GM12878 (cell line): ENCODE measurements around the gene LHB. TPM values are rescaled to one million over a fixed set of nuclear protein-coding genes. Genes with fewer than 3 reads are reported as not detected.

Experiments used
- ATAC-seq: fragments of 200-7000 bp; cut with Tn5 transposase; 3 replicates; pipeline ENCODE4 v1.9.1; 2020; ENCODE audit warnings: mild to moderate bottlenecking, moderate library complexity
- BruUV-seq: library from RNA; stranded (reverse); fragments of 400-500 nt; replicated peaks from 2 replicates; lab custom pipeline; 2021; lab: Mats Ljungman, UMichigan
- CTCF ChIA-PET: fragments of 300-600 bp; sonication (Branson Sonifier 250); formaldehyde crosslinking; extraction: SDS; loops from one replicate; lab custom pipeline; 2021; ENCODE audit warnings: inconsistent platforms; lab: Yijun Ruan, JAX
- POLR2A ChIA-PET: fragments of 350-600 bp; formaldehyde crosslinking; extraction: SDS; loops from one replicate; lab custom pipeline; 2021; ENCODE audit warnings: inconsistent platforms; lab: Charles Lee
- RAD21 ChIA-PET: fragments of 300-600 bp; sonication (Branson Sonifier 250); formaldehyde crosslinking; loops from one replicate; lab custom pipeline; 2023; ENCODE audit warnings: antibody characterized with exemption; ENCODE audit not compliant: unreplicated experiment; lab: Charles Lee
- SMC1A ChIA-PET: fragments of 300-600 bp; sonication (Branson Sonifier 250); formaldehyde crosslinking; loops from one replicate; lab custom pipeline; 2023; ENCODE audit not compliant: unreplicated experiment, uncharacterized antibody; lab: Charles Lee
- DNase-seq: peaks from one replicate; pipeline ENCODE4 v3.0.0-alpha.2; 2011; ENCODE audit warnings: low read depth, low spot score
- FAIRE-seq: peaks from 3 replicates; lab custom pipeline; 2011; peaks lifted over from hg19 to GRCh38; lab: Jason Lieb, UNC
- H2AFZ ChIP-seq: 2 replicates; pipeline ENCODE4 v1.6.0; 2011; ENCODE audit warnings: low read depth, low read length, control low read depth; ENCODE audit not compliant: control insufficient read depth
- H3K27ac ChIP-seq: 2 replicates; pipeline ENCODE4 v1.5.1; 2011; ENCODE audit warnings: control low read depth; ENCODE audit not compliant: control insufficient read depth, insufficient read depth
- H3K27me3 ChIP-seq, 2 experiments: replicated peaks in 1 of 2; 2 replicates each; pipeline versions ENCODE4 v1.6.0 to v1.6.1; 2011; ENCODE audit warnings: low read length in 1 of 2; ENCODE audit not compliant: control insufficient read depth in 2 of 2, insufficient read depth in 2 of 2
- H3K36me3 ChIP-seq, 2 experiments: 2 replicates each; pipeline ENCODE4 v1.5.1; 2011; ENCODE audit warnings: low read length in 1 of 2; ENCODE audit not compliant: control insufficient read depth in 2 of 2, insufficient read depth in 2 of 2
- H3K4me1 ChIP-seq: 2 replicates; pipeline ENCODE4 v1.6.1; 2011; ENCODE audit warnings: mild to moderate bottlenecking, low read length, moderate library complexity, mixed read lengths; ENCODE audit not compliant: control insufficient read depth, insufficient read depth
- H3K4me2 ChIP-seq: 2 replicates; pipeline ENCODE4 v1.6.0; 2011; ENCODE audit warnings: control low read depth; ENCODE audit not compliant: control insufficient read depth, insufficient read depth
- H3K4me3 ChIP-seq: fragments of 200-600 bp; sonication (generic); 2 replicates; pipeline ENCODE4 v1.5.1; 2016
- H3K79me2 ChIP-seq: 2 replicates; pipeline ENCODE4 v1.6.0; 2011; ENCODE audit warnings: low read length; ENCODE audit not compliant: control insufficient read depth, insufficient read depth
- H3K9ac ChIP-seq: 2 replicates; pipeline ENCODE4 v1.8.0; 2011; ENCODE audit warnings: low read length, control low read depth, mixed read lengths; ENCODE audit not compliant: control insufficient read depth, insufficient read depth
- H3K9me3 ChIP-seq: replicated peaks from 3 replicates; pipeline ENCODE4 v1.5.1; 2011; ENCODE audit warnings: mild to moderate bottlenecking, low read length; ENCODE audit not compliant: control insufficient read depth, insufficient read depth
- H4K20me1 ChIP-seq: 2 replicates; pipeline ENCODE4 v1.6.0; 2011; ENCODE audit not compliant: control insufficient read depth, insufficient read depth
- BMI1 ChIP-seq: fragments of 450-650 bp; IDR thresholded peaks from 2 replicates; pipeline ENCODE4 v1.6.1; 2016; ENCODE audit warnings: mild to moderate bottlenecking, moderate library complexity, borderline replicate concordance
- CBFB ChIP-seq: IDR thresholded peaks from 2 replicates; pipeline ENCODE4 v1.6.1; 2016; ENCODE audit warnings: antibody characterized with exemption, low read depth
- CHD2 ChIP-seq: IDR thresholded peaks from 2 replicates; pipeline ENCODE4 v1.6.1; 2011; ENCODE audit warnings: low read depth, low read length, improper control_type of control experiment, borderline replicate concordance
- EP300 ChIP-seq, 2 experiments: fragments of 150-350 bp in 1 of 2; IDR thresholded peaks; 2 replicates each; pipeline ENCODE4 v1.6.1; 2011 to 2012; ENCODE audit warnings: low read depth in 2 of 2, low read length in 2 of 2, borderline replicate concordance in 1 of 2, improper control_type of control experiment in 1 of 2, inconsistent platforms in 1 of 2; ENCODE audit not compliant: control insufficient read depth in 1 of 2
- KDM1A ChIP-seq: fragments of 200-600 bp; sonication (generic); IDR thresholded peaks from 2 replicates; pipeline ENCODE4 v1.6.1; 2016; ENCODE audit warnings: borderline replicate concordance
- MLLT1 ChIP-seq: fragments of 450-650 bp; IDR thresholded peaks from 2 replicates; pipeline ENCODE4 v1.6.1; 2016; ENCODE audit warnings: mild to moderate bottlenecking
- NFIC ChIP-seq: IDR thresholded peaks from 2 replicates; pipeline ENCODE4 v1.6.1; 2012; ENCODE audit warnings: low read depth, mild to moderate bottlenecking, inconsistent platforms, low read length, moderate library complexity
- PKNOX1 ChIP-seq: fragments of 450-650 bp; IDR thresholded peaks from 2 replicates; pipeline ENCODE4 v1.6.1; 2016; ENCODE audit warnings: mild to moderate bottlenecking
- POU2F2 ChIP-seq: IDR thresholded peaks from 3 replicates; pipeline ENCODE4 v1.6.1; 2011; ENCODE audit warnings: low read depth, mild to moderate bottlenecking, low read length, borderline replicate concordance
- SKIL ChIP-seq: fragments of 450-650 bp; IDR thresholded peaks from 2 replicates; pipeline ENCODE4 v1.6.1; 2017; ENCODE audit warnings: mild to moderate bottlenecking, low read depth, inconsistent platforms; ENCODE audit not compliant: poor library complexity, severe bottlenecking
- SP1 ChIP-seq: IDR thresholded peaks from one replicate; pipeline ENCODE4 v1.6.1; 2011; ENCODE audit warnings: low read depth, low read length
- SREBF1 ChIP-seq: IDR thresholded peaks from 2 replicates; pipeline ENCODE4 v1.6.1; 2012; ENCODE audit warnings: mild to moderate bottlenecking, low read length
- SUPT20H ChIP-seq: IDR thresholded peaks from 2 replicates; pipeline ENCODE4 v1.6.1; 2011; ENCODE audit warnings: low read depth, mild to moderate bottlenecking, low read length, moderate library complexity, borderline replicate concordance; ENCODE audit not compliant: control insufficient read depth
- SUZ12 ChIP-seq: fragments of 200-600 bp; sonication (generic); IDR thresholded peaks from one replicate; pipeline ENCODE4 v1.6.1; 2018; ENCODE audit warnings: antibody characterized with exemption, mild to moderate bottlenecking; ENCODE audit not compliant: unreplicated experiment
- TAF1 ChIP-seq: IDR thresholded peaks from 2 replicates; pipeline ENCODE4 v1.6.1; 2011; ENCODE audit warnings: mild to moderate bottlenecking, low read depth, low read length, borderline replicate concordance
- TARDBP ChIP-seq: IDR thresholded peaks from 2 replicates; pipeline ENCODE4 v1.6.1; 2016; ENCODE audit warnings: borderline replicate concordance
- TBL1XR1 ChIP-seq: IDR thresholded peaks from 2 replicates; pipeline ENCODE4 v1.6.1; 2012; ENCODE audit warnings: low read depth, low read length, improper control_type of control experiment
- ZBED1 ChIP-seq: IDR thresholded peaks from 2 replicates; pipeline ENCODE4 v1.6.1; 2016; ENCODE audit warnings: borderline replicate concordance
- WGBS: methylation state at CpG from one replicate; pipeline ENCODE4 v1.1.6; 2016; ENCODE audit warnings: low lambda C conversion rate; ENCODE audit not compliant: insufficient replicate concordance, insufficient coverage; ENCODE audit errors: missing lambda C conversion rate; 5-methylcytosine and 5-hydroxymethylcytosine counted together
- in situ Hi-C: fragments of 300-500 bp; cut with MboI; formaldehyde crosslinking; loops from 9 replicates; pipeline ENCODE4 v1.14.3; 2018; ENCODE audit warnings: mixed read lengths
- intact Hi-C: fragments of 100-400 bp; cut with micrococcal nuclease; formaldehyde crosslinking; loops from one replicate; pipeline ENCODE4 v1.14.2; 2022; ENCODE audit not compliant: unreplicated experiment
- polyA plus RNA-seq, 11 experiments: library from polyadenylated mRNA; depleted of rRNA in 4 of 11; unstranded in 6 of 11; stranded (reverse) in 5 of 11; fragments of >200 nt; fragmentation: Nextera tagmentation in 4 of 11; fragmentation: Illumina TruSeq in 1 of 11; extraction: Ambion mirVana in 4 of 11; extraction: Trizol in 1 of 11; gene quantifications; 1 replicate in 1 of 11; 2 replicates in 10 of 11; pipeline versions ENCODE4 v1.2.1 to v1.2.3, GENCODE V29; 2011 to 2016; ENCODE audit warnings: inconsistent platforms in 2 of 11, missing spikeins in 2 of 11, low read depth in 1 of 11
- total RNA-seq, 4 experiments: library from RNA; depleted of rRNA in 3 of 4; stranded (reverse); fragments of >200 nt in 3 of 4; fragmentation: Illumina TruSeq in 1 of 4; extraction: Trizol in 1 of 4; gene quantifications; 2 replicates each; pipeline versions ENCODE4 v1.2.1 to v1.2.3, GENCODE V29; 2013 to 2021

The LHB gene
- total and polyA plus RNA-seq, 10 of the 15 experiments (the other 5 are each of a cell fraction or from before 2014, with no cell fraction given): 0.20 to 0.72 (median 0.46) TPM; not detected in 5

- Histone ChIP-seq H3K9me3 (no peaks in the 10 kb centered on the region), H3K4me1 (peaks cover 40% of the 10 kb centered on the region), H3K9ac (peak overlapping the region; percentile 79), H3K79me2 (peaks cover 33% of the 10 kb centered on the region), H2AFZ (no peak overlapping the region), H3K4me2 (peak overlapping the region; percentile 99), H3K27ac (peak overlapping the region; percentile 62), H3K4me3 (peak overlapping the region; percentile 93), H3K27me3 (no peaks in the 10 kb centered on the region), H4K20me1 (no peaks in the 10 kb centered on the region), H3K36me3 (peaks cover 5 to 34% of the 10 kb centered on the region in 2 experiments)
- CTCF ChIA-PET: interaction anchor here (0.6 to 3.1 kb wide), 17 partner anchors 12 to 375 kb away, joined by 3 to 31 read pairs (median 4); partner anchors contain the start of genes BAX, CA11, GYS1 and HSD17B14
- WGBS: 40% methylated on average over 10 of the region's 10 CpGs
- DNase-seq (no peak), ATAC-seq (no peak), FAIRE-seq (no peak)
- no TSS peak for BruUV-seq
- SMC1A ChIA-PET: interaction anchor here (0.8 to 3.2 kb wide), 16 partner anchors 11 to 178 kb away, joined by 3 to 28 read pairs (median 4); partner anchors contain the start of genes DHDH, GYS1, HSD17B14 and RUVBL2
- RAD21 ChIA-PET: interaction anchor here (0.5 to 1.7 kb wide), 9 partner anchors 9 to 176 kb away, joined by 3 to 8 read pairs (median 4); partner anchors contain the start of genes GYS1 and RUVBL2
- in situ Hi-C loops: no loop called here
- intact Hi-C loops: loop anchor here (10.0 kb wide), 1 partner anchor 332 kb away; the partner anchor contains the start of gene DBP
- POLR2A ChIA-PET: interaction anchor here (0.6 to 4.2 kb wide), 11 partner anchors 12 to 178 kb away, joined by 3 to 53 read pairs (median 6); partner anchors contain the start of genes BAX, BCAT2, GYS1 and NUCB1
- TF ChIP-seq MLLT1: no peak
- TF ChIP-seq SREBF1: no peak
- TF ChIP-seq SKIL: no peak
- 0 out of 2 replicates have a peak, but pooled peaks have one; percentile 18 for TF ChIP-seq CHD2
- no peak for TF ChIP-seq EP300 (IDR thresholded peaks at IDR 0.05; ENCODE audit: borderline replicate concordance in 1 of 2, control insufficient read depth in 1 of 2, low read depth in 2 of 2, low read length in 2 of 2)
- TF ChIP-seq SUPT20H: no peak
- no peak for TF ChIP-seq ZBED1
- no peak for TF ChIP-seq PKNOX1
- no peak for TF ChIP-seq TAF1
- TF ChIP-seq NFIC: no peak
- no peak for TF ChIP-seq CBFB
- TF ChIP-seq BMI1: no peak
- 0 out of 3 replicates have a peak, but pooled peaks have one; percentile 5 for TF ChIP-seq POU2F2
- TF ChIP-seq SUZ12: no peak
- TF ChIP-seq TARDBP: no peak
- TF ChIP-seq KDM1A: no peak
- TF ChIP-seq TBL1XR1: no peak
- TF ChIP-seq SP1: no peak
Observed at GRCh38 chr19:48966541-48967345, 50.1 kb downstream of the LHB start.
